ENCODE data around the gene NDUFAB1. TPM values are rescaled to one million over a fixed set of nuclear protein-coding genes. Genes with fewer than 3 reads are reported as not detected.

Gene NDUFAB1
- total RNA-seq, 1 experiment from 2014 or later, result 136 TPM

DNA sequence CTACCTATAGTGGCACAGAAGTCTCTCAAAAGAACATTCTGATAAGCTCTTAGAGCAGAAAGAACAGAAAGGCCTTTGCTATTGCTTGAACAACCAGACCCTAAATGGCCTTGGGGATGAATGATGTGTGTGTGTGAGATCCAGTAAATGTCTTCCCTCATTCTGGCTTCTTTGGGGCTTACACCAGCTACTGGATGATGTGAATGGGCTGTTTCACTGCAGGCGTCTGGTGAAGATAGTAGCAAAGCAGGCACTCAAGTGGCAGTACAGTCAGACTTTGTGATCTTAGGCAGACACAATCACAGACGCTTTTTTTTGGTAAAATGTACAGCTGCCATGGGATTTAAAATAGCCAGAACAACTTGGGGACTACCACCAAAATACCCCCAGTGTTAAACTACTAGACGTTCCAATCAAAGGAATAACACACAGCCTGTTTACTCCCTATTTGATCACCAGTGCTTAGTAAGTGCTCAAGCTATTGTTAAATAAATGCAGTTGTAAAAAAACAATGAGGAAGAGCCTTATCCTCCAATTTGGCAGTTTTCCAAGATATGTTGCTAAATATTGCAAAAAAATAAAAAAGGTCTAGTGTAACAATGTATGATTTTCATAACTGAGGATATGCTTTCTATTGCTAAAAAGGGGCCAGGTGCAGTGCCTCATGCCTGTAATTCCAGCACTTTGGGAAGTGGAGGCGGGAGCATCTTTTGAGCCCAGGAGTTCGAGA lies 17.9 kb downstream of the NDUFAB1 start:
- H3K4me1 ChIP-seq (replicated peaks; ENCODE audit: insufficient read depth), result no peaks in the 10 kb centered on the region
- H3F3A ChIP-seq (ENCODE audit: insufficient read depth, low read depth), result peaks cover 24% of the 10 kb centered on the region
- ChIA-PET POLR2A (ENCODE audit: unreplicated experiment) (interaction anchor here (1.0 kb wide), 1 partner anchor 20 kb away, joined by 6 read pairs; no protein-coding TSS in a partner anchor), CTCF (no interaction called here)
- H3K36me3 ChIP-seq (ENCODE audit: low read depth), result no peaks in the 10 kb centered on the region; the same call in 1 of the 2 replicates
- no peaks in the 10 kb centered on the region; the same call in 1 of the 2 replicates for H3K9me3 ChIP-seq (ENCODE audit: insufficient read depth, low read depth)
- H2AFZ ChIP-seq, result no peak overlapping the region
- H3K4me3 ChIP-seq, result no peak overlapping the region
- H3K9me2 ChIP-seq (ENCODE audit: insufficient read depth), result no peaks in the 10 kb centered on the region
- intact Hi-C loops (cut with micrococcal nuclease; ENCODE audit: unreplicated experiment), result no loop called here
- H3K27me3 ChIP-seq (ENCODE audit: insufficient read depth, low read depth), result no peaks in the 10 kb centered on the region
- TF ChIP-seq, protein P1, sequence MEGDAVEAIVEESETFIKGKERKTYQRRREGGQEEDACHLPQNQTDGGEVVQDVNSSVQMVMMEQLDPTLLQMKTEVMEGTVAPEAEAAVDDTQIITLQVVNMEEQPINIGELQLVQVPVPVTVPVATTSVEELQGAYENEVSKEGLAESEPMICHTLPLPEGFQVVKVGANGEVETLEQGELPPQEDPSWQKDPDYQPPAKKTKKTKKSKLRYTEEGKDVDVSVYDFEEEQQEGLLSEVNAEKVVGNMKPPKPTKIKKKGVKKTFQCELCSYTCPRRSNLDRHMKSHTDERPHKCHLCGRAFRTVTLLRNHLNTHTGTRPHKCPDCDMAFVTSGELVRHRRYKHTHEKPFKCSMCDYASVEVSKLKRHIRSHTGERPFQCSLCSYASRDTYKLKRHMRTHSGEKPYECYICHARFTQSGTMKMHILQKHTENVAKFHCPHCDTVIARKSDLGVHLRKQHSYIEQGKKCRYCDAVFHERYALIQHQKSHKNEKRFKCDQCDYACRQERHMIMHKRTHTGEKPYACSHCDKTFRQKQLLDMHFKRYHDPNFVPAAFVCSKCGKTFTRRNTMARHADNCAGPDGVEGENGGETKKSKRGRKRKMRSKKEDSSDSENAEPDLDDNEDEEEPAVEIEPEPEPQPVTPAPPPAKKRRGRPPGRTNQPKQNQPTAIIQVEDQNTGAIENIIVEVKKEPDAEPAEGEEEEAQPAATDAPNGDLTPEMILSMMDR (conservative IDR thresholded peaks at IDR 0.05), result no peak
- TF ChIP-seq EZH2 (IDR thresholded peaks at IDR 0.05; ENCODE audit: low read depth), result no peak
- H3K4me2 ChIP-seq, result no peak overlapping the region
- no peak for DNase-seq
- BruUV-seq (replicated peaks), result no TSS peak
- H3K27ac ChIP-seq, result peak overlapping the region; percentile 21; the same call in 1 of the 2 replicates
- H4K20me1 ChIP-seq (ENCODE audit: insufficient read depth), result peaks cover 3% of the 10 kb centered on the region; the same call in 1 of the 2 replicates
- H3K79me2 ChIP-seq (ENCODE audit: low read depth), result no peaks in the 10 kb centered on the region

DNA sequence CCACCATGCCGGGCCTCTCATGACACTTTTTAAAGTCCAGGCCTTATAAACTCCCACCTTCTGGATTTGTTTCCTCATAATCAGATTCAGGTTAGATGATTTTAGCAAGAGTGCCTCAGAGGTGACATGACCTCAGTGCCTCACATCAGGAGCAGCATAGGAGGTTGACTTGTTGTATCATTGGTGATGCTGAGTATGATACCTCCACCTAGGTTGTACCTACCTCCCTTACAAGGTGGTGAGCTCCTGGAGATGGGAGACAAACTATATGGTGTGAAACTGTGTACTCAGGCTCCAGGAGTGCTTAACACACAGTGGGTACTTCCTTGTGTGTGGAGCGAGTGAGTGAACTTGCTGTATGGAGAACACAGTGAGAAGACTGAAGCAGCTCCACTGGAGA lies 18.6 kb downstream of the NDUFAB1 start:
- no peak for TF ChIP-seq EZH2 (IDR thresholded peaks at IDR 0.05; ENCODE audit: low read depth)
- TF ChIP-seq, protein P1 (conservative IDR thresholded peaks at IDR 0.05), result no peak
- no TSS peak for BruUV-seq (replicated peaks)
- Histone ChIP-seq H3K9me3 (ENCODE audit: insufficient read depth, low read depth) (no peaks in the 10 kb centered on the region; the same call in 1 of the 2 replicates), H3K27ac (no peak overlapping the region), H3K36me3 (ENCODE audit: low read depth) (no peaks in the 10 kb centered on the region; the same call in 1 of the 2 replicates), H3K4me3 (no peak overlapping the region), H3K79me2 (ENCODE audit: low read depth) (no peaks in the 10 kb centered on the region), H3K4me2 (no peak overlapping the region), H3K27me3 (ENCODE audit: insufficient read depth, low read depth) (no peaks in the 10 kb centered on the region), H3F3A (ENCODE audit: insufficient read depth, low read depth) (peaks cover 24% of the 10 kb centered on the region), H2AFZ (no peak overlapping the region), H3K4me1 (replicated peaks; ENCODE audit: insufficient read depth) (no peaks in the 10 kb centered on the region), H3K9me2 (ENCODE audit: insufficient read depth) (no peaks in the 10 kb centered on the region), H4K20me1 (ENCODE audit: insufficient read depth) (peaks cover 3% of the 10 kb centered on the region)
- no peak for DNase-seq
- intact Hi-C loops (cut with micrococcal nuclease; ENCODE audit: unreplicated experiment), result no loop called here
- POLR2A ChIA-PET (ENCODE audit: unreplicated experiment), result no interaction called here
- CTCF ChIA-PET, result no interaction called here

DNA sequence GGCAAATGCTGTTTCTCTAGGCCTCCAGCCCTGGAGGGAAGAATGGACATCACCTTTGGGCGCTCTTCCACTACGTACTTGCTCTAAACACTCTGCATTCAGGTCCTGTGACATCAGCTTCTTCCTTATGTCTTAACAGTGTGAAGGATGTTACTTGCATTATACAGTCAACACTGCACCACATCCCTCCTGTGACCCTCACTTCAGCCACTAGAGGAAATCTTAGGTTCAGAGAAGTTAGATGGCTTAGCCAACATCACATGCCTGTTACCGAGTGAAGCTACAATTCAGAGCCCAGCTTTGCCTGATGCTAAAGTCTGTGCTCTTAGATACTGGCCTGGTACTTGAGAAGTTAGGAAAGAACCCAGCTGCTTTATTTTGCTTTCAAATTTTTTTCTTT lies 20.3 kb downstream of the NDUFAB1 start:
- H3F3A ChIP-seq (ENCODE audit: insufficient read depth, low read depth), result peaks cover 23% of the 10 kb centered on the region
- intact Hi-C loops (cut with micrococcal nuclease; ENCODE audit: unreplicated experiment), result no loop called here
- no peaks in the 10 kb centered on the region for H3K9me2 ChIP-seq (ENCODE audit: insufficient read depth)
- no peaks in the 10 kb centered on the region for H3K4me1 ChIP-seq (replicated peaks; ENCODE audit: insufficient read depth)
- H3K36me3 ChIP-seq (ENCODE audit: low read depth), result peaks cover 5% of the 10 kb centered on the region; the same call in 1 of the 2 replicates
- no peak overlapping the region for H2AFZ ChIP-seq
- no peaks in the 10 kb centered on the region for H3K79me2 ChIP-seq (ENCODE audit: low read depth)
- no peak for TF ChIP-seq EZH2 (IDR thresholded peaks at IDR 0.05; ENCODE audit: low read depth)
- TF ChIP-seq, protein P1 (conservative IDR thresholded peaks at IDR 0.05), result no peak
- BruUV-seq (replicated peaks), result no TSS peak
- H3K27ac ChIP-seq, result no peak overlapping the region
- no peak overlapping the region for H3K4me2 ChIP-seq
- DNase-seq, result no peak
- ChIA-PET CTCF (no interaction called here), POLR2A (ENCODE audit: unreplicated experiment) (no interaction called here)
- no peak overlapping the region for H3K4me3 ChIP-seq
- no peaks in the 10 kb centered on the region for H3K27me3 ChIP-seq (ENCODE audit: insufficient read depth, low read depth)
- peaks cover 3% of the 10 kb centered on the region for H4K20me1 ChIP-seq (ENCODE audit: insufficient read depth)
- no peaks in the 10 kb centered on the region for H3K9me3 ChIP-seq (ENCODE audit: insufficient read depth, low read depth)

Data from PC-9 (cell line).